ENCODE measurements around the gene DOCK4.

DNA sequence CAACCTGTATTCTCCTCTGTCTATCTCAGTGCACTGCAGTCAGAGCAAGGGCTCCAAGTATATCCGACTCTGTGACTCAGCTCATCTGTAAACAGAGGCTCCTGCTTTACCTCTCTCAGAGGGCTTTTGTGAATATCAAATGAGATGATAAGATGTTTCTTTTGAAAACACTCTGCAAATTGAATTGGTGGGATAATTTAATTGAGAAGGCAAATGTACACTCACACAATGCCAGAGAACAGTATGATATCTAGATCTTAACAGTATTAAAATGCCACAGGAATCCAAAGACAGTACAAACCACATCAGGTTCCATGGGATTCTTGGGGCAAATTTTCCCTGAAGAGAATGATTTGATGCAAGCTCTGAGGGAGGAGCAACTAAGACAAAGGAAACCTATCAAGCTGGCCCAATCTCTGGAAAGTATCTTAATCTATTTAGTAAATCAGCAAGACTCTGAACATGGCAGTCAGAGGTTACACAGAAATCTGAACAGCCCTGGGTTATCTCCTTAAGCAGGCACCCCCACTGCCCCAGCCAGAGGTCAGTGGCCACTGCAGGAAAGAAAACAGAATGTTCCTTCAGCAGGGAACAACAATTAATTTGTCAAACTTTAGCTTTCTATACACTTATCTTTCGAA lies 45.9 kb downstream of the DOCK4 start:
- TF ChIP-seq, protein P1, sequence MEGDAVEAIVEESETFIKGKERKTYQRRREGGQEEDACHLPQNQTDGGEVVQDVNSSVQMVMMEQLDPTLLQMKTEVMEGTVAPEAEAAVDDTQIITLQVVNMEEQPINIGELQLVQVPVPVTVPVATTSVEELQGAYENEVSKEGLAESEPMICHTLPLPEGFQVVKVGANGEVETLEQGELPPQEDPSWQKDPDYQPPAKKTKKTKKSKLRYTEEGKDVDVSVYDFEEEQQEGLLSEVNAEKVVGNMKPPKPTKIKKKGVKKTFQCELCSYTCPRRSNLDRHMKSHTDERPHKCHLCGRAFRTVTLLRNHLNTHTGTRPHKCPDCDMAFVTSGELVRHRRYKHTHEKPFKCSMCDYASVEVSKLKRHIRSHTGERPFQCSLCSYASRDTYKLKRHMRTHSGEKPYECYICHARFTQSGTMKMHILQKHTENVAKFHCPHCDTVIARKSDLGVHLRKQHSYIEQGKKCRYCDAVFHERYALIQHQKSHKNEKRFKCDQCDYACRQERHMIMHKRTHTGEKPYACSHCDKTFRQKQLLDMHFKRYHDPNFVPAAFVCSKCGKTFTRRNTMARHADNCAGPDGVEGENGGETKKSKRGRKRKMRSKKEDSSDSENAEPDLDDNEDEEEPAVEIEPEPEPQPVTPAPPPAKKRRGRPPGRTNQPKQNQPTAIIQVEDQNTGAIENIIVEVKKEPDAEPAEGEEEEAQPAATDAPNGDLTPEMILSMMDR (IDR thresholded peaks at IDR 0.05): no peak
- no peak for TF ChIP-seq POLR2A (IDR thresholded peaks at IDR 0.05)

Measured in testis (tissue), 2 donors.